GM12892 (cell line): ENCODE data around the gene MRPL4.

Source experiments
- POLR2A ChIP-seq: IDR thresholded peaks from 2 replicates; pipeline ENCODE4 v1.6.1; 2011; ENCODE audit warnings: low read depth, low read length, control low read depth
- POLR2AphosphoS5 ChIP-seq: IDR thresholded peaks from 2 replicates; pipeline ENCODE4 v1.6.1; 2011; ENCODE audit warnings: low read depth, low read length, control low read depth
- TAF1 ChIP-seq: IDR thresholded peaks from 2 replicates; pipeline ENCODE4 v1.6.1; 2011; ENCODE audit warnings: low read depth, mild to moderate bottlenecking, control low read depth, low read length, borderline replicate concordance

- TF ChIP-seq POLR2A (no peak), POLR2AphosphoS5 (no peak), TAF1 (no peak)
These were observed 22.6 kb downstream of the MRPL4 start for GRCh38 chr19:10274589-10274988.
